Measurements from ENCODE around the gene MSI1. TPM values are rescaled to one million over a fixed set of nuclear protein-coding genes. Genes with fewer than 3 reads are reported as not detected.
A peak's percentile ranks its signal among the peaks of the same experiment; 100 is the strongest.

MSI1 gene
- total RNA-seq, 1 experiment from 2014 or later, result 4.1 TPM

DNA sequence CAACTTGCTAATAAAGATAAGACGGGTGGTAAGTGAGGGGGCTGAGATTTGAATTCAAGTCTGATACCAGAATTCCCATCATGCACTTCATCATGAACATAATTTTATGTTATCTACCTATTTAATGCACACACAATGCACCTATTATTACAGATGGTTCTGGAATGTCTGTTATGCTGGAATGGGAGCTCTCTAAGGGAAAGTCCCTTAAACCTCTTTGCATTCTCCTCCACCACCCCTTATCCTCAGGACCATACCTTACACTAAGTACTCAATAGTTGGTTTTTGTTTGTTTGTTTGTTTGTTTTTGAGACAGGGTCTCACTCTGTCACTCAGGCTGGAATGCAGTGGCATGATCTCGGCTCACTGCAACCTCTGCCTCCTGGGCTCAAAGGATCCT lies 7.0 kb upstream of the MSI1 start:
- TF ChIP-seq SIN3A (IDR thresholded peaks at IDR 0.05; ENCODE audit: borderline replicate concordance, insufficient read depth, low read depth, low read length) (no peak), CTCF (IDR thresholded peaks at IDR 0.05) (no peak), POLR2AphosphoS5 (IDR thresholded peaks at IDR 0.05; ENCODE audit: low read depth, low read length) (no peak), TCF7L2 (IDR thresholded peaks at IDR 0.05; ENCODE audit: low read depth, low read length) (no peak), REST (IDR thresholded peaks at IDR 0.05; ENCODE audit: insufficient read depth in 1 of 2, low read depth in 2 of 2, low read length in 1 of 2) (no peak)
- Histone ChIP-seq H3K36me3 (ENCODE audit: control insufficient read depth, insufficient read depth, low read length) (no peaks in the 10 kb centered on the region), H3K4me3 (ENCODE audit: low read depth in 2 of 2, low read length in 2 of 2) (no peak overlapping the region), H3K27me3 (ENCODE audit: control insufficient read depth, insufficient read depth, low read length) (peaks cover 4% of the 10 kb centered on the region), H3K4me1 (ENCODE audit: control insufficient read depth, insufficient read depth, low read length) (peaks cover 9% of the 10 kb centered on the region), H3K9me3 (ENCODE audit: control insufficient read depth, insufficient read depth, low read depth, low read length) (no peaks in the 10 kb centered on the region), H3K27ac (ENCODE audit: low read length) (no peak overlapping the region)
- ChIA-PET CTCF (interaction anchor here (0.6 to 1.2 kb wide), 2 partner anchors 8 to 9 kb away, joined by 4 to 6 read pairs; no protein-coding TSS in a partner anchor), POLR2A (no interaction called here)
- in situ Hi-C loops (cut with HindIII; ENCODE audit: low pct_unique_long_range_greater_than_20kb, low sequenced_read_pairs), result no loop called here
- intact Hi-C loops (cut with micrococcal nuclease; ENCODE audit: unreplicated experiment), result no loop called here
- BruUV-seq (replicated peaks), result no TSS peak
- peak; percentile 73 for ATAC-seq
- no peak for DNase-seq (ENCODE audit: low read depth, low spot score)

DNA sequence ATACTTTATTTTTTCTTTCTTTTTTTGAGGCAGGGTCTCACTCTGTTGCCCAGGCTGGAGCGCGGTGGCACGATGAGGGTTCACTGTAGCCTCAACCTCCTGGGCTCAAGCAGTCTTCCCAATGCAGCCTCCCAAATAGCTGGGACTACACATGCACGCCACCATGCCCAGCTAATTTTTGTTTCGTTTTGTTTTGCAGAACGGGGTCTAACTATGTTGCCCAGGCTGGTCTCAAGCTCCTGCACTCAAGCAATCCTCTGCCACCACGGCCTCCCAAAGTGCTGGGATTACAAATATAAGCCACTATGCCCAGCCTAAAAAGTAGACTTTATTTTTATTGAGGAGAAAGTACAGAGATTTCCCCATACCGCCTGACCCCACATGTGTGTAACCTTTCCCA lies 4.7 kb upstream of the MSI1 start:
- intact Hi-C loops (cut with micrococcal nuclease; ENCODE audit: unreplicated experiment), result no loop called here
- in situ Hi-C loops (cut with HindIII; ENCODE audit: low pct_unique_long_range_greater_than_20kb, low sequenced_read_pairs), result no loop called here
- Histone ChIP-seq H3K4me3 (ENCODE audit: low read depth in 2 of 2, low read length in 2 of 2) (no peak overlapping the region), H3K4me1 (ENCODE audit: control insufficient read depth, insufficient read depth, low read length) (peaks cover 15% of the 10 kb centered on the region), H3K27me3 (ENCODE audit: control insufficient read depth, insufficient read depth, low read length) (peaks cover 18% of the 10 kb centered on the region), H3K9me3 (ENCODE audit: control insufficient read depth, insufficient read depth, low read depth, low read length) (no peaks in the 10 kb centered on the region), H3K36me3 (ENCODE audit: control insufficient read depth, insufficient read depth, low read length) (no peaks in the 10 kb centered on the region; the same call in 1 of the 2 replicates), H3K27ac (ENCODE audit: low read length) (no peak overlapping the region)
- CTCF ChIA-PET, result no interaction called here
- DNase-seq (ENCODE audit: low read depth, low spot score) (no peak), ATAC-seq (no peak)
- BruUV-seq (replicated peaks), result no TSS peak
- POLR2A ChIA-PET, result no interaction called here
- TF ChIP-seq POLR2AphosphoS5 (IDR thresholded peaks at IDR 0.05; ENCODE audit: low read depth, low read length), result no peak
- no peak for TF ChIP-seq REST (IDR thresholded peaks at IDR 0.05; ENCODE audit: insufficient read depth in 1 of 2, low read depth in 2 of 2, low read length in 1 of 2)
- no peak for TF ChIP-seq SIN3A (IDR thresholded peaks at IDR 0.05; ENCODE audit: borderline replicate concordance, insufficient read depth, low read depth, low read length)
- no peak for TF ChIP-seq TCF7L2 (IDR thresholded peaks at IDR 0.05; ENCODE audit: low read depth, low read length)
- no peak for TF ChIP-seq CTCF (IDR thresholded peaks at IDR 0.05)

Data from Panc1 (cell line).